ENCODE measurements around the gene RXRB. TPM values are rescaled to one million over a fixed set of nuclear protein-coding genes. Genes with fewer than 3 reads are reported as not detected.

RXRB gene
- polyA plus RNA-seq, 2 of the 4 experiments (the other 2 are of a cell fraction), result 15.6 to 20.3 TPM

GRCh38 chr6:33198159-33198852 lies 2.2 kb downstream of the RXRB start:
- POLR2A ChIA-PET, result no interaction called here
- DNase-seq (ENCODE audit: low read depth in 1 of 2, low spot score in 1 of 2) (no peak), FAIRE-seq (no peak), ATAC-seq (no peak)
- no peak for TF ChIP-seq SMC3 (IDR thresholded peaks at IDR 0.05)
- TF ChIP-seq ESRRA (IDR thresholded peaks at IDR 0.05; ENCODE audit: borderline replicate concordance, low read length), result no peak
- no peak for TF ChIP-seq CBX2 (IDR thresholded peaks at IDR 0.05; ENCODE audit: borderline replicate concordance, low read depth)
- no peak for TF ChIP-seq HDAC2 (IDR thresholded peaks at IDR 0.05)
- no peak for TF ChIP-seq REST (IDR thresholded peaks at IDR 0.05)
- no peak for TF ChIP-seq ZFP36 (IDR thresholded peaks at IDR 0.05; ENCODE audit: borderline replicate concordance, partially characterized antibody)
- Histone ChIP-seq H3K27ac (no peak overlapping the region), H3K9me3 (no peaks in the 10 kb centered on the region), H3K4me1 (peaks cover 20% of the 10 kb centered on the region; the same call in 2 of the 3 replicates), H3K4me2 (peak overlapping the region; percentile 99; the same call in 1 of the 3 replicates), H3K4me3 (no peak overlapping the region)
- 89% methylated on average over 6 of the region's 6 CpGs for WGBS (ENCODE audit: missing lambda C conversion rate)
- CTCF ChIA-PET, result interaction anchor here (0.8 to 3.6 kb wide), 16 partner anchors 8 to 886 kb away, joined by 3 to 25 read pairs (median 4); partner anchors contain the start of genes PFDN6, RING1, RPS18 and VPS52

GRCh38 chr6:33197431-33198048 lies 2.9 kb downstream of the RXRB start:
- ChIA-PET POLR2A (no interaction called here), CTCF (interaction anchor here (0.8 to 3.6 kb wide), 17 partner anchors 8 to 887 kb away, joined by 3 to 25 read pairs (median 4); partner anchors contain the start of genes PFDN6, RING1, RPS18 and VPS52)
- ATAC-seq (peak; percentile 67 to 82; a peak in 5 of 6 replicates), DNase-seq (ENCODE audit: low read depth in 1 of 2, low spot score in 1 of 2) (peak; percentile 67 to 68), FAIRE-seq (no peak)
- WGBS (ENCODE audit: missing lambda C conversion rate), result 46% methylated on average over 11 of the region's 12 CpGs
- Histone ChIP-seq H3K4me1 (peaks cover 20% of the 10 kb centered on the region; the same call in 2 of the 3 replicates), H3K4me2 (peak overlapping the region; percentile 3; the same call in 1 of the 3 replicates), H3K9me3 (no peaks in the 10 kb centered on the region), H3K4me3 (no peak overlapping the region), H3K27ac (no peak overlapping the region)
- TF ChIP-seq CTCF (IDR thresholded peaks at IDR 0.05) (peak; percentile 55), RAD21 (conservative IDR thresholded peaks at IDR 0.05 in 1 of 2, IDR thresholded peaks at IDR 0.05 in 1 of 2) (peak in 1 of 2 experiments; percentile 46; a peak in 2 of 5 replicates), SMC3 (IDR thresholded peaks at IDR 0.05) (0 out of 3 replicates have a peak, but pooled peaks have one; percentile 15), ZFP36 (IDR thresholded peaks at IDR 0.05; ENCODE audit: borderline replicate concordance, partially characterized antibody) (no peak), RARB (CRISPR knock-in tag; IDR thresholded peaks at IDR 0.05) (no peak)

GRCh38 chr6:33195304-33196165 lies 4.9 kb downstream of the RXRB start:
- Histone ChIP-seq H3K27ac (no peak overlapping the region), H3K9me3 (no peaks in the 10 kb centered on the region), H3K4me1 (peaks cover 11% of the 10 kb centered on the region; the same call in 2 of the 3 replicates), H3K4me2 (no peak overlapping the region), H3K4me3 (no peak overlapping the region)
- ChIA-PET POLR2A (no interaction called here), CTCF (interaction anchor here (1.0 to 3.6 kb wide), 5 partner anchors 9 to 52 kb away, joined by 3 to 25 read pairs (median 3); no protein-coding TSS in a partner anchor)
- ATAC-seq (no peak), FAIRE-seq (no peak), DNase-seq (ENCODE audit: low read depth in 1 of 2, low spot score in 1 of 2) (no peak)
- WGBS (ENCODE audit: missing lambda C conversion rate), result 91% methylated on average over 14 of the region's 15 CpGs
- TF ChIP-seq KDM5A (IDR thresholded peaks at IDR 0.05), result no peak
- TF ChIP-seq REST (IDR thresholded peaks at IDR 0.05), result peak; percentile 54; the same call in 1 of the 2 replicates

Data from A549 (cell line).